HCT116 (cell line): Measurements from ENCODE around the gene TNFRSF14. TPM values are rescaled to one million over a fixed set of nuclear protein-coding genes. Genes with fewer than 3 reads are reported as not detected.
A peak's percentile ranks its signal among the peaks of the same experiment; 100 is the strongest.

ENCODE experiments used
- ATAC-seq: fragments of 200-7000 bp; cut with Tn5 transposase; 2 replicates; pipeline ENCODE4 v1.9.1; 2020; ENCODE audit warnings: mild to moderate bottlenecking, moderate library complexity
- BruUV-seq: library from RNA; stranded (reverse); fragments of 400-500 nt; replicated peaks from 2 replicates; lab custom pipeline; 2021; lab: Mats Ljungman, UMichigan
- CTCF ChIA-PET: fragments of 300-600 bp; sonication (Branson Sonifier 250); formaldehyde crosslinking; loops from one replicate; lab custom pipeline; 2021; ENCODE audit warnings: antibody characterized with exemption; lab: Charles Lee
- POLR2A ChIA-PET: fragments of 300-600, 350-600 bp; sonication (Branson Sonifier 250); formaldehyde crosslinking; loops from one replicate; lab custom pipeline; 2021; ENCODE audit warnings: antibody characterized with exemption; lab: Charles Lee
- RAD21 ChIA-PET, 2 experiments: fragments of 300-600 bp; sonication (Branson Sonifier 250); formaldehyde crosslinking; loops; one replicate each; lab custom pipeline; 2023; ENCODE audit warnings: low total read pairs in 2 of 2; ENCODE audit not compliant: uncharacterized antibody in 2 of 2, unreplicated experiment in 2 of 2, low non-redundant PET in 1 of 2; lab: Charles Lee
- DNase-seq: peaks from one replicate; pipeline ENCODE4 v3.0.0-alpha.2; 2010; ENCODE audit warnings: low read depth, low spot score
- H2AFZ ChIP-seq: fragments of 200-600 bp; shearing (Covaris generic), sonication (generic); 2 replicates; pipeline ENCODE4 v1.6.1; 2017; ENCODE audit warnings: low read depth, mixed run types, mixed read lengths, antibody characterized with exemption, low read length; ENCODE audit not compliant: poor library complexity, severe bottlenecking
- H3K27ac ChIP-seq: 2 replicates; pipeline ENCODE4 v1.5.1; 2012; ENCODE audit warnings: low read depth, low read length
- H3K27me3 ChIP-seq: fragments of 200-600 bp; sonication (generic); 2 replicates; pipeline ENCODE4 v1.6.1; 2016; ENCODE audit warnings: mixed run types, low read length, mixed read lengths; ENCODE audit not compliant: insufficient read depth
- H3K36me3 ChIP-seq, 2 experiments: fragments of 200-500 bp in 1 of 2; fragments of 200-600 bp in 1 of 2; sonication (Bioruptor generic) in 1 of 2; sonication (generic) in 1 of 2; 2 replicates each; pipeline versions ENCODE4 v1.5.1 to v1.6.1; 2014 to 2016; ENCODE audit warnings: low read length in 2 of 2, inconsistent platforms in 1 of 2, mixed read lengths in 1 of 2, mixed run types in 1 of 2; ENCODE audit not compliant: insufficient read depth in 2 of 2, control insufficient read depth in 1 of 2
- H3K4me1 ChIP-seq, 2 experiments: fragments of 200-600 bp in 1 of 2; sonication (generic) in 1 of 2; 2 replicates each; pipeline versions ENCODE4 v1.5.1 to v1.6.1; 2012 to 2017; ENCODE audit warnings: low read length in 2 of 2, inconsistent platforms in 1 of 2, mild to moderate bottlenecking in 1 of 2, mixed read lengths in 1 of 2, mixed run types in 1 of 2, moderate library complexity in 1 of 2; ENCODE audit not compliant: insufficient read depth in 2 of 2, control insufficient read depth in 1 of 2
- H3K4me2 ChIP-seq: fragments of 200-600 bp; sonication (generic); 2 replicates; pipeline ENCODE4 v1.6.1; 2017; ENCODE audit warnings: mixed run types, low read length, mixed read lengths
- H3K4me3 ChIP-seq, 2 experiments: fragments of 200-600 bp in 1 of 2; sonication (generic) in 1 of 2; replicated peaks in 1 of 2; 2 replicates each; pipeline ENCODE4 v1.5.1; 2011 to 2016; ENCODE audit warnings: low read length in 2 of 2, control low read depth in 1 of 2, low read depth in 1 of 2, mild to moderate bottlenecking in 1 of 2, mixed read lengths in 1 of 2, mixed run types in 1 of 2
- H3K79me2 ChIP-seq: fragments of 200-600 bp; sonication (generic); 2 replicates; pipeline ENCODE4 v1.6.1; 2017; ENCODE audit warnings: mild to moderate bottlenecking, mixed run types, low read length, moderate library complexity, mixed read lengths; ENCODE audit not compliant: insufficient read depth
- H3K9ac ChIP-seq: fragments of 200-600 bp; sonication (generic); 2 replicates; pipeline ENCODE4 v1.6.1; 2016; ENCODE audit warnings: low read length, mixed read lengths
- H3K9me2 ChIP-seq: fragments of 200-600 bp; sonication (generic), shearing (Covaris generic); 2 replicates; pipeline ENCODE4 v1.6.1; 2017; ENCODE audit warnings: mixed run types, mild to moderate bottlenecking, moderate library complexity; ENCODE audit not compliant: insufficient read depth
- H3K9me3 ChIP-seq, 2 experiments: fragments of 200-500 bp in 1 of 2; fragments of 200-600 bp in 1 of 2; sonication (Bioruptor generic) in 1 of 2; sonication (generic) in 1 of 2; 2 replicates each; pipeline ENCODE4 v1.6.1; 2014 to 2017; ENCODE audit warnings: low read length in 2 of 2, mixed read lengths in 2 of 2, inconsistent platforms in 1 of 2, low read depth in 1 of 2, mild to moderate bottlenecking in 1 of 2, mixed run types in 1 of 2, moderate library complexity in 1 of 2; ENCODE audit not compliant: control insufficient read depth in 1 of 2, insufficient read depth in 1 of 2
- H4K20me1 ChIP-seq: fragments of 200-600 bp; sonication (generic), shearing (Covaris generic); 2 replicates; pipeline ENCODE4 v1.6.1; 2017; ENCODE audit warnings: mixed run types, mild to moderate bottlenecking, moderate library complexity; ENCODE audit not compliant: insufficient read depth
- CTCF ChIP-seq, 3 experiments: fragments of 200-600 bp in 1 of 3; sonication (generic) in 1 of 3; IDR thresholded peaks in 2 of 3; conservative IDR thresholded peaks in 1 of 3; 2 replicates each; pipeline ENCODE4 v1.5.1; 2012 to 2017; ENCODE audit warnings: low read depth in 2 of 3, low read length in 2 of 3, antibody characterized with exemption in 1 of 3, borderline replicate concordance in 1 of 3, control low read depth in 1 of 3, mild to moderate bottlenecking in 1 of 3, mixed read lengths in 1 of 3, mixed run types in 1 of 3, moderate library complexity in 1 of 3; ENCODE audit not compliant: insufficient read depth in 1 of 3
- EGR1 ChIP-seq: IDR thresholded peaks from 2 replicates; pipeline ENCODE4 v1.6.1; 2012; ENCODE audit warnings: low read depth
- EZH2 ChIP-seq: fragments of 200-600 bp; sonication (generic); IDR thresholded peaks from 2 replicates; pipeline ENCODE4 v1.6.1; 2017; ENCODE audit warnings: antibody characterized with exemption, mixed run types
- EZH2phosphoT487 ChIP-seq: fragments of 200-600 bp; IDR thresholded peaks from 2 replicates; pipeline ENCODE4 v1.6.1; 2018; ENCODE audit warnings: antibody characterized with exemption, borderline replicate concordance
- FOSL1 ChIP-seq: IDR thresholded peaks from 2 replicates; pipeline ENCODE4 v1.6.1; 2012; ENCODE audit warnings: low read depth
- JUND ChIP-seq: IDR thresholded peaks from 2 replicates; pipeline ENCODE4 v1.6.1; 2012
- MAX ChIP-seq: IDR thresholded peaks from 2 replicates; pipeline ENCODE4 v1.6.1; 2012
- SRF ChIP-seq: IDR thresholded peaks from 2 replicates; pipeline ENCODE4 v1.6.1; 2012; ENCODE audit warnings: low read depth
- TCF7L2 ChIP-seq: IDR thresholded peaks from 2 replicates; pipeline ENCODE4 v1.7.0; 2011; ENCODE audit warnings: borderline replicate concordance, inconsistent platforms; ENCODE audit not compliant: insufficient read depth, insufficient read length; ENCODE audit errors: extremely low read depth
- ZFX ChIP-seq: fragments of 450-650 bp; IDR thresholded peaks from 2 replicates; pipeline ENCODE4 v1.6.1; 2017
- intact Hi-C: fragments of 100-400 bp; cut with micrococcal nuclease; formaldehyde crosslinking; loops from 2 replicates; pipeline ENCODE4 v1.10.0; 2022
- total RNA-seq: library from RNA; stranded (reverse); gene quantifications from one replicate; pipeline ENCODE4 v1.2.1, GENCODE V29; 2021; ENCODE audit not compliant: unreplicated experiment

TNFRSF14 gene
- total RNA-seq, 1 experiment from 2014 or later: 0.66 TPM

- TF ChIP-seq CTCF (IDR thresholded peaks at IDR 0.05 in 2 of 3, conservative IDR thresholded peaks at IDR 0.05 in 1 of 3; ENCODE audit: borderline replicate concordance in 1 of 3, insufficient read depth in 1 of 3, low read depth in 2 of 3, low read length in 2 of 3) (no peak), JUND (no peak), FOSL1 (no peak), EZH2phosphoT487 (no peak)
- TF ChIP-seq, all 23 proteins: peak for 0
Observed at GRCh38 chr1:2534315-2534686, 21.9 kb upstream of the TNFRSF14 start (continued).

- Histone ChIP-seq H3K4me2 (peak overlapping the region; percentile 78), H3K27me3 (no peaks in the 10 kb centered on the region), H3K36me3 (no peaks in the 10 kb centered on the region), H3K9me2 (no peaks in the 10 kb centered on the region), H4K20me1 (no peaks in the 10 kb centered on the region), H3K79me2 (no peaks in the 10 kb centered on the region), H2AFZ (no peak overlapping the region), H3K9ac (peak overlapping the region; percentile 26), H3K4me1 (peaks cover 12 to 31% of the 10 kb centered on the region in 2 experiments; a peak in 3 of 4 replicates), H3K4me3 (peak overlapping the region in 1 of 2 experiments; percentile 36; a peak in 2 of 4 replicates), H3K9me3 (no peaks in the 10 kb centered on the region), H3K27ac (no peak overlapping the region; the same call in 1 of the 2 replicates)
- RAD21 ChIA-PET: no interaction called here
- TF ChIP-seq EZH2 (no peak), FOSL1 (no peak), EGR1 (no peak; the same call in 1 of the 2 replicates), TCF7L2 (no peak), ZFX (no peak), SRF (no peak), MAX (no peak)
- DNase-seq (no peak), ATAC-seq (peak; percentile 72)
- no TSS peak for BruUV-seq
- POLR2A ChIA-PET: interaction anchor here (1.6 to 1.7 kb wide), 2 partner anchors 8 to 11 kb away, joined by 4 to 6 read pairs; partner anchors contain the start of gene PANK4
- intact Hi-C loops: no loop called here
- CTCF ChIA-PET: interaction anchor here (1.0 to 1.3 kb wide), 2 partner anchors 9 to 11 kb away, joined by 6 read pairs; partner anchors contain the start of gene PANK4
Observed at GRCh38 chr1:2534687-2535441, 21.3 kb upstream of the TNFRSF14 start.
